SK-N-SH treated with all-trans-retinoic acid at 6 μM for 48 hours (cell line): ENCODE results near the gene UNCX.

ENCODE experiments used
- ARNTL ChIP-seq: fragments of 450-650 bp; formaldehyde crosslinking; IDR thresholded peaks from 2 replicates; pipeline ENCODE4 v1.5.0; 2020; ENCODE audit warnings: low read depth, mild to moderate bottlenecking, moderate library complexity, borderline replicate concordance
- BACH2 ChIP-seq: fragments of 250-450 bp; sonication (Bioruptor Pico); IDR thresholded peaks from 2 replicates; pipeline ENCODE4 v1.9.0; 2021; ENCODE audit warnings: mild to moderate bottlenecking, borderline replicate concordance
- CREB5 ChIP-seq: fragments of 250-450 bp; sonication (Bioruptor Pico); IDR thresholded peaks from 2 replicates; pipeline ENCODE4 v1.5.1; 2020; ENCODE audit warnings: low read depth, mild to moderate bottlenecking, moderate library complexity
- CSDC2 ChIP-seq: fragments of 250-450 bp; sonication (Bioruptor Pico); IDR thresholded peaks from 2 replicates; pipeline ENCODE4 v1.5.0; 2020; ENCODE audit warnings: mild to moderate bottlenecking, moderate library complexity
- ISL1 ChIP-seq: fragments of 250-450 bp; sonication (Bioruptor Pico); IDR thresholded peaks from 2 replicates; pipeline ENCODE4 v2.1.2; 2022; ENCODE audit warnings: mild to moderate bottlenecking, moderate library complexity
- OSR1 ChIP-seq: fragments of 250-450 bp; sonication (Bioruptor Pico); IDR thresholded peaks from 2 replicates; pipeline ENCODE4 v1.8.0; 2022; ENCODE audit warnings: moderate library complexity, mild to moderate bottlenecking, inconsistent platforms
- POU6F1 ChIP-seq: fragments of 250-450 bp; sonication (Bioruptor Pico); IDR thresholded peaks from 2 replicates; pipeline ENCODE4 v1.8.0; 2021; ENCODE audit warnings: low read depth, mild to moderate bottlenecking, moderate library complexity, borderline replicate concordance
- PPARA ChIP-seq: fragments of 250-450 bp; sonication (Bioruptor Pico); IDR thresholded peaks from 2 replicates; pipeline ENCODE4 v1.5.0; 2020; ENCODE audit warnings: mild to moderate bottlenecking, borderline replicate concordance
- TOX ChIP-seq: fragments of 250-450 bp; sonication (Bioruptor Pico); IDR thresholded peaks from 2 replicates; pipeline ENCODE4 v1.8.0; 2021; ENCODE audit warnings: mild to moderate bottlenecking, moderate library complexity, borderline replicate concordance
- ZFP3 ChIP-seq: fragments of 250-450 bp; sonication (Bioruptor Pico); IDR thresholded peaks from 2 replicates; pipeline ENCODE4 v1.5.0; 2020; ENCODE audit warnings: mild to moderate bottlenecking, moderate library complexity
- ZFP30 ChIP-seq: fragments of 450-650 bp; formaldehyde crosslinking; IDR thresholded peaks from 2 replicates; pipeline ENCODE4 v1.5.0; 2022; ENCODE audit warnings: mild to moderate bottlenecking, moderate library complexity
- TF ChIP-seq, protein P1 (sequence below): fragments of 250-450 bp; sonication (Bioruptor Pico); IDR thresholded peaks from 2 replicates; pipeline ENCODE4 v1.8.0; 2020; ENCODE audit warnings: mild to moderate bottlenecking, moderate library complexity, borderline replicate concordance
- TF ChIP-seq, protein P2 (sequence below): fragments of 250-450 bp; sonication (Bioruptor Pico); IDR thresholded peaks from 2 replicates; pipeline ENCODE4 v1.5.0; 2020; ENCODE audit warnings: mild to moderate bottlenecking, moderate library complexity

GRCh38 chr7:1262441-1262840, 29.8 kb downstream of the UNCX start:
- TF ChIP-seq, protein P1, sequence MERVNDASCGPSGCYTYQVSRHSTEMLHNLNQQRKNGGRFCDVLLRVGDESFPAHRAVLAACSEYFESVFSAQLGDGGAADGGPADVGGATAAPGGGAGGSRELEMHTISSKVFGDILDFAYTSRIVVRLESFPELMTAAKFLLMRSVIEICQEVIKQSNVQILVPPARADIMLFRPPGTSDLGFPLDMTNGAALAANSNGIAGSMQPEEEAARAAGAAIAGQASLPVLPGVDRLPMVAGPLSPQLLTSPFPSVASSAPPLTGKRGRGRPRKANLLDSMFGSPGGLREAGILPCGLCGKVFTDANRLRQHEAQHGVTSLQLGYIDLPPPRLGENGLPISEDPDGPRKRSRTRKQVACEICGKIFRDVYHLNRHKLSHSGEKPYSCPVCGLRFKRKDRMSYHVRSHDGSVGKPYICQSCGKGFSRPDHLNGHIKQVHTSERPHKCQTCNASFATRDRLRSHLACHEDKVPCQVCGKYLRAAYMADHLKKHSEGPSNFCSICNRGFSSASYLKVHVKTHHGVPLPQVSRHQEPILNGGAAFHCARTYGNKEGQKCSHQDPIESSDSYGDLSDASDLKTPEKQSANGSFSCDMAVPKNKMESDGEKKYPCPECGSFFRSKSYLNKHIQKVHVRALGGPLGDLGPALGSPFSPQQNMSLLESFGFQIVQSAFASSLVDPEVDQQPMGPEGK (CRISPR knock-in tag), result no peak
- TF ChIP-seq ISL1, result no peak
- no peak for TF ChIP-seq ZFP30 (CRISPR knock-in tag)
- TF ChIP-seq BACH2 (CRISPR knock-in tag), result no peak
- TF ChIP-seq, protein P2, sequence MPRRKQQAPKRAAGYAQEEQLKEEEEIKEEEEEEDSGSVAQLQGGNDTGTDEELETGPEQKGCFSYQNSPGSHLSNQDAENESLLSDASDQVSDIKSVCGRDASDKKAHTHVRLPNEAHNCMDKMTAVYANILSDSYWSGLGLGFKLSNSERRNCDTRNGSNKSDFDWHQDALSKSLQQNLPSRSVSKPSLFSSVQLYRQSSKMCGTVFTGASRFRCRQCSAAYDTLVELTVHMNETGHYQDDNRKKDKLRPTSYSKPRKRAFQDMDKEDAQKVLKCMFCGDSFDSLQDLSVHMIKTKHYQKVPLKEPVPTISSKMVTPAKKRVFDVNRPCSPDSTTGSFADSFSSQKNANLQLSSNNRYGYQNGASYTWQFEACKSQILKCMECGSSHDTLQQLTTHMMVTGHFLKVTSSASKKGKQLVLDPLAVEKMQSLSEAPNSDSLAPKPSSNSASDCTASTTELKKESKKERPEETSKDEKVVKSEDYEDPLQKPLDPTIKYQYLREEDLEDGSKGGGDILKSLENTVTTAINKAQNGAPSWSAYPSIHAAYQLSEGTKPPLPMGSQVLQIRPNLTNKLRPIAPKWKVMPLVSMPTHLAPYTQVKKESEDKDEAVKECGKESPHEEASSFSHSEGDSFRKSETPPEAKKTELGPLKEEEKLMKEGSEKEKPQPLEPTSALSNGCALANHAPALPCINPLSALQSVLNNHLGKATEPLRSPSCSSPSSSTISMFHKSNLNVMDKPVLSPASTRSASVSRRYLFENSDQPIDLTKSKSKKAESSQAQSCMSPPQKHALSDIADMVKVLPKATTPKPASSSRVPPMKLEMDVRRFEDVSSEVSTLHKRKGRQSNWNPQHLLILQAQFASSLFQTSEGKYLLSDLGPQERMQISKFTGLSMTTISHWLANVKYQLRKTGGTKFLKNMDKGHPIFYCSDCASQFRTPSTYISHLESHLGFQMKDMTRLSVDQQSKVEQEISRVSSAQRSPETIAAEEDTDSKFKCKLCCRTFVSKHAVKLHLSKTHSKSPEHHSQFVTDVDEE, result no peak
- no peak for TF ChIP-seq ZFP3
- TF ChIP-seq CREB5 (CRISPR knock-in tag), result no peak
- no peak for TF ChIP-seq ARNTL (CRISPR knock-in tag)
- TF ChIP-seq POU6F1 (CRISPR knock-in tag), result no peak
- TF ChIP-seq OSR1, result no peak
- no peak for TF ChIP-seq PPARA (CRISPR knock-in tag)
- no peak for TF ChIP-seq TOX (CRISPR knock-in tag)
- TF ChIP-seq CSDC2 (CRISPR knock-in tag), result no peak
